ENCODE results near the gene ILDR2.

GRCh38 chr1:166914111-166914510 lies 61.2 kb downstream of the ILDR2 start:
- TF ChIP-seq CTCF (IDR thresholded peaks at IDR 0.05) (no peak), POLR2A (IDR thresholded peaks at IDR 0.05) (no peak)

Measured in adrenal gland (tissue), 5 donors.